ENCODE measurements around the gene ELFN2. TPM values are rescaled to one million over a fixed set of nuclear protein-coding genes. Genes with fewer than 3 reads are reported as not detected.

ELFN2 gene
- polyA plus RNA-seq, 1 experiment, result 2.6 TPM

- POLR2A ChIA-PET, result interaction anchor here (0.7 to 1.6 kb wide), 4 partner anchors 23 to 749 kb away, joined by 4 to 7 read pairs (median 5); no protein-coding TSS in a partner anchor
- H3K27ac ChIP-seq (ENCODE audit: low read depth, low read length), result peak overlapping the region; percentile 90
- CTCF ChIA-PET, result interaction anchor here (0.5 kb wide), 1 partner anchor 15 kb away, joined by 3 read pairs; no protein-coding TSS in a partner anchor
Observed at GRCh38 chr22:37432708-37433054, 5.4 kb upstream of the ELFN2 start.

GRCh38 chr22:37431801-37432707, 4.8 kb upstream of the ELFN2 start:
- no peak for TF ChIP-seq CTCF (IDR thresholded peaks at IDR 0.05; ENCODE audit: low read depth, low read length)
- Histone ChIP-seq H3K27me3 (ENCODE audit: control insufficient read depth, insufficient read depth, low read length) (no peaks in the 10 kb centered on the region), H3K9me3 (ENCODE audit: control insufficient read depth, insufficient read depth, low read length) (peaks cover 38% of the 10 kb centered on the region), H3K4me3 (ENCODE audit: low read depth, low read length) (peak overlapping the region; percentile 7; the same call in 1 of the 2 replicates), H3K27ac (ENCODE audit: low read depth, low read length) (peak overlapping the region; percentile 95)
- peak; percentile 95 for DNase-seq (ENCODE audit: low read depth, low spot score)
- ChIA-PET POLR2A (interaction anchor here (0.6 to 1.6 kb wide), 6 partner anchors 11 to 748 kb away, joined by 3 to 7 read pairs (median 4); no protein-coding TSS in a partner anchor), CTCF (interaction anchor here (0.5 to 4.3 kb wide), 2 partner anchors 16 to 115 kb away, joined by 3 to 74 read pairs; no protein-coding TSS in a partner anchor)

More at GRCh38 chr22:37432708-37433054, 5.4 kb upstream of the ELFN2 start:
- Histone ChIP-seq H3K27me3 (ENCODE audit: control insufficient read depth, insufficient read depth, low read length) (no peaks in the 10 kb centered on the region), H3K4me3 (ENCODE audit: low read depth, low read length) (no peak overlapping the region), H3K9me3 (ENCODE audit: control insufficient read depth, insufficient read depth, low read length) (peaks cover 38% of the 10 kb centered on the region)
- TF ChIP-seq CTCF (IDR thresholded peaks at IDR 0.05; ENCODE audit: low read depth, low read length), result no peak
- DNase-seq (ENCODE audit: low read depth, low spot score), result no peak

- ChIA-PET CTCF (interaction anchor here (1.2 to 4.3 kb wide), 3 partner anchors 27 to 114 kb away, joined by 3 to 74 read pairs (median 16); no protein-coding TSS in a partner anchor), POLR2A (interaction anchor here (0.9 to 1.6 kb wide), 2 partner anchors 11 to 24 kb away, joined by 3 to 6 read pairs; no protein-coding TSS in a partner anchor)
- no peaks in the 10 kb centered on the region for H3K27me3 ChIP-seq (ENCODE audit: control insufficient read depth, insufficient read depth, low read length)
- peaks cover 38% of the 10 kb centered on the region for H3K9me3 ChIP-seq (ENCODE audit: control insufficient read depth, insufficient read depth, low read length)
- TF ChIP-seq CTCF (IDR thresholded peaks at IDR 0.05; ENCODE audit: low read depth, low read length), result no peak
- H3K4me3 ChIP-seq (ENCODE audit: low read depth, low read length), result no peak overlapping the region
- no peak for DNase-seq (ENCODE audit: low read depth, low spot score)
- no peak overlapping the region for H3K27ac ChIP-seq (ENCODE audit: low read depth, low read length)
Observed at GRCh38 chr22:37431366-37431765, 4.1 kb upstream of the ELFN2 start.

- Histone ChIP-seq H3K4me3 (ENCODE audit: low read depth, low read length) (no peak overlapping the region), H3K27ac (ENCODE audit: low read depth, low read length) (no peak overlapping the region), H3K27me3 (ENCODE audit: control insufficient read depth, insufficient read depth, low read length) (no peaks in the 10 kb centered on the region), H3K9me3 (ENCODE audit: control insufficient read depth, insufficient read depth, low read length) (peaks cover 35% of the 10 kb centered on the region)
- ChIA-PET CTCF (interaction anchor here (1.2 to 4.3 kb wide), 6 partner anchors 27 to 114 kb away, joined by 3 to 74 read pairs (median 8); no protein-coding TSS in a partner anchor), POLR2A (interaction anchor here (0.9 kb wide), 1 partner anchor 10 kb away, joined by 3 read pairs; no protein-coding TSS in a partner anchor)
- no peak for DNase-seq (ENCODE audit: low read depth, low spot score)
- TF ChIP-seq CTCF (IDR thresholded peaks at IDR 0.05; ENCODE audit: low read depth, low read length), result no peak
Observed at GRCh38 chr22:37430941-37431340, 3.7 kb upstream of the ELFN2 start.
